GM10847 (cell line): ENCODE data around the gene PTPRR.

Source experiments
- POLR2A ChIP-seq: IDR thresholded peaks from 2 replicates; pipeline ENCODE4 v1.6.1; 2011; ENCODE audit not compliant: insufficient read length; ENCODE audit errors: extremely low read depth

Gene PTPRR

GRCh38 chr12:70854881-70855568, 65.5 kb downstream of the PTPRR start:
- no peak for TF ChIP-seq POLR2A

GRCh38 chr12:70854138-70854537, 66.4 kb downstream of the PTPRR start:
- TF ChIP-seq POLR2A = no peak

DNA sequence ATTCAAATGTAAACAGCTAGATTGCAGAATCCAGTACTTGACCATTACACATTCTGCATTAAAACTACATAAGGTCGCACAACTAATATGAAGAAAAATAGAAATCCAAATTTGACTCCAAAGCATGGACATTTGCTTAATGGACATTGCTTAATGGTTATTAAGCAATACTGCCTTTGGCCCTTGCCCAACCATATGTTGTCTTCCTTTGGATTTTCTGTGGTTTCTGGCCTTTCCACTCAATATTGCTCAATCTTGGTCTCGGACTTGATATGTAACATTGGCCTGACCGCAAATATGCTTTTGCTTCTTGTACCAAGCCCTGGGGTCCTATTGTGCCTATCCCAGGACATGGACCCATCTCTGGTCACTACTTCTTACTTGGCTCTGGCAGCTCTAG, 67.2 kb downstream of the PTPRR start:
- TF ChIP-seq POLR2A = no peak

DNA sequence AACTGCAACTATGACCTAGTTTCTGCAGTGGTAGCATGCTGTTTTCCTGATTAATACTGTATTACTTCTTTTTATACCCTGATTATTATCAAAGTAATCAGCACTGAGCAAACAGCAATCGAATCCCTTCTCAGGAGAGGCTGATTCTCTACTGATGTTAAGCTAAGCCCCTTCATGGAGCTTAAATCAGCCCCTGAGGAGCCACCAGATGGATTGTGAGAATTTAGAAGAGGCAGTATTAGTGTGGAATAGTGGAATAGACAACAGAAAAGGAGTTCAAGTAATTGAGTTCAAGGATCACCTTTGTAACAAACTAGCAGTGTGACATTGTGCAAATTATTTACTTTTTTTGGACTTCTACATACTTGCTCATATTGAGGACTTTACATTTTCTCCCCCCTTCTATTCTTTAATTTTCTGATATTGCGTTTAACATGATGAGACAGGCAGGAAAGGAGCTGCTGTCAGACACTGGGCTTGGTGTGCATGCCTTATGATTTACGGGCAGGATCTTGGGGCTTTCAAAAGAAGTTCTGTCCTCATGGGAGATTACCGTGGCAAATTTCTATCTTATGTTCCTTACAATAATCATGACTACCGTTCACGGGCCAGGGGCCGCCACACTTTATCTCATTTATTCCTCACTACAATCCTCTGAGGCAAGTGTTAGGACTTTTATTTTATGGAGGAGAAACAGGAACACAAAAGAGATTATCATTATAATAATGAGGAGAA, 68.0 kb downstream of the PTPRR start:
- no peak for TF ChIP-seq POLR2A

DNA sequence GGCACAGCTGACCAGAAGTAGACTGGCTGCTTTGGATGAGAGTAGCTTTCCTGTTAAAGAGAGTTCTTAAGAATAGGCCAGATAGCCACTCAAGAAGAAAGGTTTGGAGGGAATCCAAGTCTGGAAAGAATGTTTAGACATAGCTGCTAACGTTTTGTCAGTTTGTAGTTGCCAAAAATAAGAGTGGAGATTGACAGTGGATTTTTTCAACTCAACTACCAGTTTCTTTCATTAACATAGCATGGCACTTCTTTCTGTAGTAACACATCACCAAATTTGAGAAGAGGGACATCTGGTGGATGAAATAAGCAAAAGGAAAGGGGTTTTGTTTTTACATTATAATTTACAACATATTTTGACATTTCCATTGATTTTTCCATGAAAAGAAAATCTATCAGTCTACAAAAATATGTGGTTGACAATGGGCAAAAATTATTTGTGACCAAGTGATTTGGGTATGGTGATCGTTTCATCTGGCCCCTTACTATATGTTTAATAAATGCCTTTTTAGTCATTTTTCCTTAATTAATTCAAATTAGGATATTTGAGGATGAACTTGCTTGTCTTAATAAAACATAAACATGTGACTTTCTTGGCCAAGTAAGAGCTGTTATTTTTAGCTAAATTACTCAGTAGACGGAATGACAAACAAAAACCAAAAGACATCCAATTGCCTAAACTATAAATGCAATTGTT, 71.1 kb downstream of the PTPRR start:
- no peak for TF ChIP-seq POLR2A

- TF ChIP-seq POLR2A = no peak
Measured at GRCh38 chr12:70847871-70848270, 72.7 kb downstream of the PTPRR start.

- no peak for TF ChIP-seq POLR2A
Measured at GRCh38 chr12:70845268-70845667, 75.3 kb downstream of the PTPRR start.

DNA sequence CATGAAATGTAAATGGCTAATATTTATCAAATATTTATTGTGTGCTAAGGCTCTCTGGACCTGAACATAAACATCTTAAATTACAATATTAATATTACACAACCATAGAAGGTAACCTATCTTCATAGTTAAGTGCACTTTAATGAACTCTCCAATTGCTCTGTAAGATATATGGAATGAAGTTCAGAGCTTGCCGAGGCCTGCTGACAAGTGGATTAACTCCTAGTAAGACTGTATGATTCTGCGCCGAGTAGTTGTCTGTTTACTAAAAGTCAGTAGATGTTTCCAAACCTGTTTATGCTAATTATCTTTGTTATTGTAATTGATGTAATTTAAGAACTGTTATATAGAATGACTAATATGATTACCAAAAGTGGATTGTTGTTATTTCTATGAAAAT, 77.2 kb downstream of the PTPRR start:
- TF ChIP-seq POLR2A = no peak

GRCh38 chr12:70842942-70843341, 77.6 kb downstream of the PTPRR start:
- TF ChIP-seq POLR2A = no peak

DNA sequence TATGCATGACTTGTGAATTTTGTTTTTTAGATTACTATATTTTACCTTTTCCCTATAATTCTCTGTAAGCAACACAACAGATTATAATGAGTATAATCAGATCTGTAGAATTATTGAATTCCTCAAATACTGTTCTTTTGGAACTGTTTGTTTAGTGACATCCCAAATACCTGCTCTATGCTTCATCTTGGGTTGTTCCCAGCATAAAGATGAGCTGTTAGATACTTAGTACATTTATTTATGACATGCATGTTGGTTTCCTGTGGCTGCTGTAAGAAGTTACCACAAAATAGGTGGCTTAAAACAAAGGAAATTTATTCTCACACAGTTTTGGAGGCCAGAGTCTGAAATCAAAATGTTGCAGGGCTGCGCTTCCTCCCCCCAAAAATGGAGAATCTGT, 78.4 kb downstream of the PTPRR start:
- no peak for TF ChIP-seq POLR2A

DNA sequence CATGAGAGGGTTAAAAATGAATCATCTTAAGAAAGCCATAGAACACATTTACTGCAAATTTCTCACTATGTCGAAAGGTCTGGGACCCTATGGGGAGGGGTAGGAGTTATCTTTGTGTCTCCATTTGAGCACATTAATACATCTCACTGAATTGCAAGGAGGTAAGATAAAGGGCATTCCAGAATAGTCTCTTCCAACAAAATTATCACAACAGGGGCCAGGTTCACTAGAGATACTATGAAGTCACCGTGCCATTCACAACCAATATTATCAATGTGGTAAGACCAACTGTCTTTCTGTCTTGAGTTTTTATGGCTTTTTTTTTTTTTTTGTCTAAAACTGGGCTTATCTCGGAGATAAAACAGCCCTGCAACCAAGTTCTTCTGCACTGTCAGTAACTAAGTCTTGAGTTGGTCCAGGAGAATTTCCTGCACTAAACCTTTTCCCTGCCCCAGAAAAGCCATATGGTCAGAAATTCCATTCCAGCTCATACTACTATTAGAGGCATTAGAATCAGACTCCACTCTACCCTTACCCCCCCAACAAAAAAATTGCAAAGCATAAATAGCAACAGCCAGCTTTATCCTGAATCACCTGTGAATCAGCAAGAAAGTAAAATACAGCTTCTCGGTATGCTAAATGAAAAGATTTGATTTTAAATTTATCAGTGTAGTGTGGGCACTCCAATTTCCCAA, 79.7 kb downstream of the PTPRR start:
- no peak for TF ChIP-seq POLR2A

DNA sequence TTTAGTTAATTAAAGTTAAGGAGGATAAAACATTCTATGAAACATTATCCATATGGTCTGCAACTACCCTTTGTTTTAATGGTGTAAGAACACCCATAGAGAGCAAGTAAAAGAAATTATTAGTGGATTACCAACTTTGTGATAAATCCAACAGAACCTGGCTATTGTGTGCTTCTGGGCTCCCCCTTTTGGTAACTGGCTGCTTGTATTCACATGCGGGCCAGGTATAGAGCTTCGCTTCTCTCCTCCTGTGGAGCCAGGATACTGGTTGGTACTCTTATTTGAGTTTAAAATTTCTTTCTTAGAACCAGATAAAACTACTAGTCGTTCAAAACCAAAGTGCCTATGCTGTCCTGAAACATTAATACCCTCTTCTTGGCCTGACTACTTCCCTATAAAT, 81.0 kb downstream of the PTPRR start:
- TF ChIP-seq POLR2A = no peak

GRCh38 chr12:70838127-70838526, 82.4 kb downstream of the PTPRR start:
- no peak for TF ChIP-seq POLR2A

DNA sequence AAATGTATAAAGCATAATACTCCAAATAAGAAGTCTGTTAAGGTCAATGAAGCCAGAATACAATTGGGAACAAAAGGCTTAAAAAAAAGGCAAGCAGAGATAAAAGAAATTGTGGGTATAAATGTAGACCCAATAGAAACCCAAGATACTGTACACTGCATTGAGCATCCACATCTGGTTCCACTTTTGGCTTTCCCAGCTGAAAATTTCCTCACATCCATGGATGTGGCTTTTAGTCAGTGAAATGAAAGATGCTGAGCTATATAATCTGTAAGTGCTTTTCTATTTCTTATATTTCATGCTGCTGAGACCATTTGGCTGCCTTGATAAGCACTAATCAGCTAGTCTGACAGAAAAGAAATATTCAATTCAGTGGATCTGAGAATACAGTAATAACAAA, 83.5 kb downstream of the PTPRR start:
- no peak for TF ChIP-seq POLR2A

DNA sequence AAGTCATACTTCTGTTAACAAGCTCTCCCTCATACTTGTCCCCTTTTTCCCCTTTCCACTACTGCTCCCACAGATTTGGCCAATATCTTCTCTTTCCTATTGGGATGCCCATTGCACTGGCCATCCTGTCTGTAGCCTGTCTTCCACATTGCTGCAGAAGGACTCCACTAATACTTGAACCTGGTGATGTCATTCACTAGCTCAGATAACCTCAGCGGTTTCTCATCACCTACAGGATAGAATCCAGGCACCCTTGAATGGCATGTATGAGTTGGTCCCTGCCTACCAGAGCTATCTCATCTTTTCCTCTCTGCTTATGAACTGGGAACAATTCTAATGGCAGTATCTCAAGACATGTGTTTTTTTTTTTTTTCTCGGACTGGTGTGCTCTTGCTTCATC, 84.6 kb downstream of the PTPRR start:
- no peak for TF ChIP-seq POLR2A

DNA sequence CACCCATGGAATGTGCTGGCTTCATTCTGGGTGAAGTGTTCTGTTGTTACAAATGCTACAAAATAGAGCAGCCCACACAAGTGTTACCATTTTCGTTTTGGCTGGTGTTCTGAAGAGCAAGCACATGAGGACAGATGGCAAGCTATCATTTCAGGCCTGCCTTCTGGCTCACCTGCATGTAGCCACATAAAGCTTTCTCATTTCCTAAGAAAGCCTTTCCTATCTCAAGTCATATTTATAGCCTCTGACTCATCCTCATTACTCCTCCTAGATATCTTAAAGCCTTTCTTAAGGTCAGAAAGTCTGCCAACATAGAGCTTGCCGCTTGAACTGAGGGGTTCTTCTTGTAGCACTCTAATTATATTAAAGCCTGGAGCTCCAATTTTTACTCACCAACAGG, 89.0 kb downstream of the PTPRR start:
- TF ChIP-seq POLR2A = no peak
